ENCODE results near the gene LONP2. TPM values are rescaled to one million over a fixed set of nuclear protein-coding genes. Genes with fewer than 3 reads are reported as not detected.

The LONP2 gene
- total and polyA plus RNA-seq, 9 of the 15 experiments (the other 6 are each of a cell fraction or from before 2014, with no cell fraction given) = 8.1 to 41.2 (median 25.6) TPM

DNA sequence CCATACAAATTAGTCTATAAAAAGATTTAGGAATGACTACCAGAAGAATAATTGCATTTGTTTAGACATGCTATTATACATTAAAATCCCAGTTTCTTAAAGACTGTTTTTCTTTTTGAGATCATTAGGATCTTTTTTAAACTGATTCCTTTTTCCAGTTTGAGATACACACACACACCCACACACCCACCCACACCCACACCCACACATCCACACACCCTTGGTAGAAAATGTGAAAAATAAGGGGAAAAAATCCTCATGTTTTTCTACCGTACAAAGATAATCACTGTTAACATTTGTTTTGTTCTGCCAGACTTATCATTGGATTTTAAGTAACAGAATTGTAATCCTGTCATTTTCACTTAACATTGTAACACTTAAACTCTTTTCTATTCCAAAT, 30.4 kb downstream of the LONP2 start:
- no peak for FAIRE-seq
- Histone ChIP-seq H2AFZ (ENCODE audit: low read depth, low read length) (no peak overlapping the region), H3K4me2 (ENCODE audit: insufficient read depth, low read length) (no peak overlapping the region), H3K9me1 (ENCODE audit: control insufficient read depth, insufficient read depth, low read length) (no peaks in the 10 kb centered on the region), H4K20me1 (replicated peaks; ENCODE audit: control insufficient read depth, insufficient read depth, low read length) (no peaks in the 10 kb centered on the region), H3K9ac (ENCODE audit: insufficient read depth in 1 of 2, low read depth in 2 of 2, low read length in 2 of 2) (no peak overlapping the region), H3K4me3 (no peak overlapping the region), H3K27ac (ENCODE audit: extremely low read depth, low read depth, low read length) (no peak overlapping the region), H3K4me1 (replicated peaks in 1 of 2; ENCODE audit: control insufficient read depth in 2 of 2, insufficient read depth in 2 of 2, low read length in 2 of 2) (no peaks in the 10 kb centered on the region; a peak in 2 of 5 replicates), H3K9me3 (replicated peaks; ENCODE audit: control insufficient read depth, insufficient read depth, low read depth, low read length) (no peaks in the 10 kb centered on the region), H3K27me3 (ENCODE audit: control insufficient read depth in 2 of 2, insufficient read depth in 2 of 2, low read length in 2 of 2) (no peaks in the 10 kb centered on the region), H3K79me2 (ENCODE audit: control insufficient read depth, insufficient read depth, low read length) (no peaks in the 10 kb centered on the region), H3K36me3 (ENCODE audit: control insufficient read depth, insufficient read depth, low read length) (peaks cover 57% of the 10 kb centered on the region; the same call in 2 of the 3 replicates)
- in situ Hi-C loops (cut with MboI) (no loop called here), intact Hi-C loops (cut with micrococcal nuclease) (no loop called here)
- BruUV-seq (replicated peaks) = no TSS peak
- 75% methylated on average over 1 of the region's 1 CpG for WGBS (ENCODE audit: insufficient coverage, low coverage, missing lambda C conversion rate)
- DNase-seq (ENCODE audit: extremely low read depth in 1 of 4, low spot score in 3 of 4) = no peak
- ATAC-seq = no peak
- POLR2A ChIA-PET = no interaction called here
- CTCF ChIA-PET (ENCODE audit: low intra/inter-chr PET ratio) = no interaction called here
- TF ChIP-seq, protein P1, sequence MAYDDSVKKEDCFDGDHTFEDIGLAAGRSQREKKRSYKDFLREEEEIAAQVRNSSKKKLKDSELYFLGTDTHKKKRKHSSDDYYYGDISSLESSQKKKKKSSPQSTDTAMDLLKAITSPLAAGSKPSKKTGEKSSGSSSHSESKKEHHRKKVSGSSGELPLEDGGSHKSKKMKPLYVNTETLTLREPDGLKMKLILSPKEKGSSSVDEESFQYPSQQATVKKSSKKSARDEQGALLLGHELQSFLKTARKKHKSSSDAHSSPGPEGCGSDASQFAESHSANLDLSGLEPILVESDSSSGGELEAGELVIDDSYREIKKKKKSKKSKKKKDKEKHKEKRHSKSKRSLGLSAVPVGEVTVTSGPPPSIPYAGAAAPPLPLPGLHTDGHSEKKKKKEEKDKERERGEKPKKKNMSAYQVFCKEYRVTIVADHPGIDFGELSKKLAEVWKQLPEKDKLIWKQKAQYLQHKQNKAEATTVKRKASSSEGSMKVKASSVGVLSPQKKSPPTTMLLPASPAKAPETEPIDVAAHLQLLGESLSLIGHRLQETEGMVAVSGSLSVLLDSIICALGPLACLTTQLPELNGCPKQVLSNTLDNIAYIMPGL (CRISPR knock-in tag; IDR thresholded peaks at IDR 0.05) = no peak
- TF ChIP-seq EGR1 (conservative IDR thresholded peaks at IDR 0.05) (peak; percentile 72), ZNF699 (CRISPR knock-in tag; IDR thresholded peaks at IDR 0.05; ENCODE audit: insufficient replicate concordance) (no peak)

DNA sequence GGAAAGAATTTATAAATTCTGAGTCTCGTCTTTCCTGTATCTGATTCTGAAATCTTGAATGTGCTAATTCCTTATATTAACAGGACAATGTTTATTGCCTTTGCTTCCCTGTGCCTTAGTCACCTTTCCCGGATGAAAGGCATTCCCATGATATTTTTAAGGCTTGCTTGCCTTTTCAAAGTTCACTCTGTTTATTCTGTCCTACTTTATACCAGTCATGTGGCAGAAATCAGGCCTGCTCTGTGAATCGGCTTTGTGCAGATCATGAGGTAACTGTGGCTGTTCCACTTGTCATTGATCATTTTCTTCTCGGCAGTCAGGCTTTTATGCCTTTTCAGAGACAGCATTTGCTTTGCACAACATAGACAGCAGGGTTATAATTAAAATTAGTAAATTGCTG, 32.0 kb downstream of the LONP2 start:
- Histone ChIP-seq H3K79me2 (ENCODE audit: control insufficient read depth, insufficient read depth, low read length) (peaks cover 6% of the 10 kb centered on the region; the same call in 1 of the 3 replicates), H3K9me1 (ENCODE audit: control insufficient read depth, insufficient read depth, low read length) (no peaks in the 10 kb centered on the region), H3K36me3 (ENCODE audit: control insufficient read depth, insufficient read depth, low read length) (peaks cover 55% of the 10 kb centered on the region), H3K9me3 (replicated peaks; ENCODE audit: control insufficient read depth, insufficient read depth, low read depth, low read length) (no peaks in the 10 kb centered on the region), H3K4me1 (replicated peaks in 1 of 2; ENCODE audit: control insufficient read depth in 2 of 2, insufficient read depth in 2 of 2, low read length in 2 of 2) (no peaks in the 10 kb centered on the region; a peak in 2 of 5 replicates), H3K4me2 (ENCODE audit: insufficient read depth, low read length) (no peak overlapping the region), H3K27me3 (ENCODE audit: control insufficient read depth in 2 of 2, insufficient read depth in 2 of 2, low read length in 2 of 2) (no peaks in the 10 kb centered on the region), H3K9ac (ENCODE audit: insufficient read depth in 1 of 2, low read depth in 2 of 2, low read length in 2 of 2) (no peak overlapping the region), H3K27ac (ENCODE audit: extremely low read depth, low read depth, low read length) (no peak overlapping the region), H3K4me3 (no peak overlapping the region), H4K20me1 (replicated peaks; ENCODE audit: control insufficient read depth, insufficient read depth, low read length) (no peaks in the 10 kb centered on the region), H2AFZ (ENCODE audit: low read depth, low read length) (no peak overlapping the region)
- 89% methylated on average over 4 of the region's 4 CpGs for WGBS (ENCODE audit: insufficient coverage, low coverage, missing lambda C conversion rate)
- FAIRE-seq (no peak), DNase-seq (ENCODE audit: extremely low read depth in 1 of 4, low spot score in 3 of 4) (no peak), ATAC-seq (no peak)
- in situ Hi-C loops (cut with MboI) = no loop called here
- ChIA-PET POLR2A (interaction anchor here (1.0 kb wide), 1 partner anchor 10 kb away, joined by 3 read pairs; no protein-coding TSS in a partner anchor), CTCF (ENCODE audit: low intra/inter-chr PET ratio) (no interaction called here)
- intact Hi-C loops (cut with micrococcal nuclease) = no loop called here
- no TSS peak for BruUV-seq (replicated peaks)
- TF ChIP-seq ZNF316 (IDR thresholded peaks at IDR 0.05) = no peak
- TF ChIP-seq CHD4 (IDR thresholded peaks at IDR 0.05; ENCODE audit: insufficient read depth, insufficient replicate concordance, low read depth, low read length, poor library complexity, severe bottlenecking) = no peak
- no peak for TF ChIP-seq ZNF41 (CRISPR knock-in tag; conservative IDR thresholded peaks at IDR 0.05)
- TF ChIP-seq, protein P2, sequence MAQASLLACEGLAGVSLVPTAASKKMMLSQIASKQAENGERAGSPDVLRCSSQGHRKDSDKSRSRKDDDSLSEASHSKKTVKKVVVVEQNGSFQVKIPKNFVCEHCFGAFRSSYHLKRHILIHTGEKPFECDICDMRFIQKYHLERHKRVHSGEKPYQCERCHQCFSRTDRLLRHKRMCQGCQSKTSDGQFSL (CRISPR knock-in tag; IDR thresholded peaks at IDR 0.05) = no peak
- TF ChIP-seq, protein P2 (tag; IDR thresholded peaks at IDR 0.05) = no peak
- TF ChIP-seq, protein P3, sequence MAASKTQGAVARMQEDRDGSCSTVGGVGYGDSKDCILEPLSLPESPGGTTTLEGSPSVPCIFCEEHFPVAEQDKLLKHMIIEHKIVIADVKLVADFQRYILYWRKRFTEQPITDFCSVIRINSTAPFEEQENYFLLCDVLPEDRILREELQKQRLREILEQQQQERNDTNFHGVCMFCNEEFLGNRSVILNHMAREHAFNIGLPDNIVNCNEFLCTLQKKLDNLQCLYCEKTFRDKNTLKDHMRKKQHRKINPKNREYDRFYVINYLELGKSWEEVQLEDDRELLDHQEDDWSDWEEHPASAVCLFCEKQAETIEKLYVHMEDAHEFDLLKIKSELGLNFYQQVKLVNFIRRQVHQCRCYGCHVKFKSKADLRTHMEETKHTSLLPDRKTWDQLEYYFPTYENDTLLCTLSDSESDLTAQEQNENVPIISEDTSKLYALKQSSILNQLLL (CRISPR knock-in tag; IDR thresholded peaks at IDR 0.05; ENCODE audit: borderline replicate concordance) = no peak
- no peak for TF ChIP-seq SP1 (CRISPR knock-in tag; IDR thresholded peaks at IDR 0.05)
- no peak for TF ChIP-seq KAT7 (CRISPR knock-in tag; IDR thresholded peaks at IDR 0.05; ENCODE audit: borderline replicate concordance)
